ENCODE measurements around the gene TMEM106B. TPM values are rescaled to one million over a fixed set of nuclear protein-coding genes. Genes with fewer than 3 reads are reported as not detected.
"Not testable (repeated sequence)": the region's sequence is repeated elsewhere in the genome, so short reads cannot be mapped to it uniquely, and the experiment has no call there.

TMEM106B gene
- polyA plus RNA-seq, 3 donors = 76.5 to 96.5 (median 95.9) TPM

GRCh38 chr7:12220389-12221046, 9.4 kb downstream of the TMEM106B start:
- DNase-seq = no peak

GRCh38 chr7:12221414-12221813, 10.3 kb downstream of the TMEM106B start:
- DNase-seq = no peak

GRCh38 chr7:12222889-12223579, 11.9 kb downstream of the TMEM106B start:
- DNase-seq = no peak

GRCh38 chr7:12225017-12225416, 13.9 kb downstream of the TMEM106B start:
- not testable (repeated sequence) for DNase-seq

- peak; percentile 20 for DNase-seq
These were observed 15.7 kb downstream of the TMEM106B start for GRCh38 chr7:12226756-12227155.

GRCh38 chr7:12228024-12228423, 16.9 kb downstream of the TMEM106B start:
- DNase-seq = no peak

GRCh38 chr7:12229046-12229445, 18.0 kb downstream of the TMEM106B start:
- DNase-seq = no peak

GRCh38 chr7:12231097-12231496, 20.0 kb downstream of the TMEM106B start:
- no peak for DNase-seq

- DNase-seq = no peak
These were observed 22.1 kb downstream of the TMEM106B start for GRCh38 chr7:12233175-12233574.

GRCh38 chr7:12234334-12234865, 23.3 kb downstream of the TMEM106B start:
- DNase-seq = no peak

- DNase-seq = no peak
These were observed 24.9 kb downstream of the TMEM106B start for GRCh38 chr7:12235970-12236369.

- DNase-seq = no peak
These were observed 25.9 kb downstream of the TMEM106B start for GRCh38 chr7:12237007-12237406.

GRCh38 chr7:12239806-12240205, 28.7 kb downstream of the TMEM106B start:
- no peak for DNase-seq

GRCh38 chr7:12244129-12244528, 33.0 kb downstream of the TMEM106B start:
- no peak for DNase-seq

GRCh38 chr7:12244694-12245093, 33.6 kb downstream of the TMEM106B start:
- no peak for DNase-seq

- no peak for DNase-seq
These were observed 38.6 kb downstream of the TMEM106B start for GRCh38 chr7:12249706-12250105.

- no peak for DNase-seq
These were observed 39.1 kb downstream of the TMEM106B start for GRCh38 chr7:12250232-12250631.

- no peak for DNase-seq
These were observed 45.0 kb downstream of the TMEM106B start for GRCh38 chr7:12256090-12256489.

- DNase-seq = no peak
These were observed 46.5 kb downstream of the TMEM106B start for GRCh38 chr7:12257582-12257981.

GRCh38 chr7:12258074-12258473, 47.0 kb downstream of the TMEM106B start:
- DNase-seq = no peak

- no peak for DNase-seq
These were observed 56.4 kb downstream of the TMEM106B start for GRCh38 chr7:12267542-12267941.

- no peak for DNase-seq
These were observed 58.2 kb downstream of the TMEM106B start for GRCh38 chr7:12269100-12269895.

GRCh38 chr7:12281038-12281437, 69.9 kb downstream of the TMEM106B start:
- DNase-seq = no peak

Measured in renal pelvis (tissue), 4 donors.